Measurements from ENCODE around the gene LYPD6.

GRCh38 chr2:149446748-149447147 is 116.4 kb downstream of the LYPD6 start:
- TF ChIP-seq ZNF565 (CRISPR knock-in tag; conservative IDR thresholded peaks at IDR 0.05; ENCODE audit: low read depth) (no peak), ARNTL (CRISPR knock-in tag; IDR thresholded peaks at IDR 0.05; ENCODE audit: borderline replicate concordance, low read depth) (no peak), RARB (CRISPR knock-in tag; IDR thresholded peaks at IDR 0.05) (no peak), PATZ1 (CRISPR knock-in tag; IDR thresholded peaks at IDR 0.05; ENCODE audit: borderline replicate concordance) (no peak), ESRRG (CRISPR knock-in tag; IDR thresholded peaks at IDR 0.05) (no peak)

Data from SK-N-SH treated with all-trans-retinoic acid at 6 μM for 48 hours (cell line).